HG03575 (cell line): ENCODE measurements around the gene DOC2B.
"Not testable (repeated sequence)": the region's sequence is repeated elsewhere in the genome, so short reads cannot be mapped to it uniquely, and the experiment has no call there.

Source experiments
- ATAC-seq: cut with Tn5 transposase; IDR thresholded peaks from one replicate; pipeline ENCODE4 v1.9.1; 2021; ENCODE audit not compliant: unreplicated experiment, insufficient number of reproducible peaks, low FRiP score; ENCODE audit errors: extremely low read depth

The DOC2B gene

DNA sequence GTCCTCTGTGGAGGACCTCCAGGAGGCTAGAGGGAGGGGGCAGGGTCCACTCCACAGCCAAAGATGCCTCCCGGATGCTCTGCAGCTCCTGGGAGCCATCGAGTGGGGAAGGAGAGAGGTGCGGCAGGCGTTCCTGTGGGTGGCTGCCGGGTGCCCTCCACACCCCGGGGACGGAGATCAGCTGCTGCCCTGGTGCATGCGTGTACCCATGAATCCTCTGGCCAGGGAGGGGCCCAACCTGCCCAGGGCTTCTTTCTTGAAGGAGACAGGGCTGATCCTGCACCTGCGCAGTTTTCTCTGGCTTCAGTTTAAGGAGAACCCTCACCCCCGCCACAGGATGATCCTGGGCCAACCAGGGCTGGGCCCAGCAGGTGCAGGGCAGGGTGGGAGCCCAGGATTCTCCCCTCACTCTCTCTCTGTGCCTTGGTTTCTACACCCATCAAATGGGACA is 33.5 kb upstream of the DOC2B start:
- ATAC-seq, result no peak

DNA sequence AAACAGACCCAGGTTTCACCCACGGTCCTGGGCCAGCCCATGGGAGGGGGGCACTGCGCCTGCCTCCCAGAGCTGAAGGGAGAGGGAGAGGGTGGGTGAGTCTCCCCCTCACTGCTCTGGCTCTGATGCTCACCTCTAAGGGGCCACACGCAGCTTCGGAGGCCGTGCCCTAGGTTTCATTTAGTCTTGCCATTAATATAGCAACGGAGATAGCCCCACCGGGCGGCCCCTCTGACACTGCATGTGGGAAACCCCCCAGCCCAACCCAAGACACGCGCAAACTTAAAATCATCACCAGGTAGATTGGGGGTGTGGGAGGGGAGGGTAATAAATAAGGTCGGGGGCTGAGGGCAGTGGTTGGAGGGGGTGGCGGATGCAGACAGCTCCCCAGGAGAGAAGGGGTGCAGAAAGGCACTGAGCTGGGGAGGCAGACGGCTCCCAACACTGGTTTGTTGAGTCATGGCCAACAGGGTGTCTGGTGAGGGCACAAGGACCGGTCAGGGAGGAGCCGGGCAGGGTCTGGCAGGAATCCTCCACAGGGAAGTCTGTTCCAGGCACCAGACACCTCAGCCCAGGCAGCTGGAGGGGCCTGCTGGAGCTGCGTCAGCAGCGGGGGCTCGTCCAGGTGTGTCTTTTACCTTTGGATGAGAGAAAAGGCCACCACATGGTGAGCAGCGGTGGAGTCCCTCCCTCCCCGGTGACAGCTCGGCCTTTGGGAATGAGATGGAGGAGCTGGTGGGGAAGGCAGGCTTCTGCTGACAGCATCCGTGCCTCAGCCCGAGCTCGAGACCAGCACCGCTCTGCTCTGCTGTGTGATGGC is 32.0 kb upstream of the DOC2B start:
- ATAC-seq, result no peak

DNA sequence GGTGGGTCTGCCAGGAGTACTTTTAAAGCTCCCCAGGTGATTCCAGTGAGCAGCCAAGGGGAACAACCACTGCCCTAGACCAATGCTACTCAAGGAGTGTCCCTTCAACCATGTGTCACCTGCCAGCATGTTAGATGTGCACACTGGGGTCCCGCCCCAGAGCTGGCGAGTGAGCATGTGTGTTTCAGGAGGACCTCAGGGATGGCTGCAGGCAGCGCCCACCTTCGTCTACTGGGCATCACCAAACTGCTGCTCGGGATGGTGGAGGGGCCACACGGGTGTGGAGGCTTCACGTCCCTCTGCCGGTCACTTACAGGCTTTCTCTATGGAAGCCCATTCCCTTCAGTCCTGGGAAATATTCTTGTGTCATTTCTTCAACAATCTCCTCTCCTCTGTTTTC is 29.0 kb upstream of the DOC2B start:
- no peak for ATAC-seq

DNA sequence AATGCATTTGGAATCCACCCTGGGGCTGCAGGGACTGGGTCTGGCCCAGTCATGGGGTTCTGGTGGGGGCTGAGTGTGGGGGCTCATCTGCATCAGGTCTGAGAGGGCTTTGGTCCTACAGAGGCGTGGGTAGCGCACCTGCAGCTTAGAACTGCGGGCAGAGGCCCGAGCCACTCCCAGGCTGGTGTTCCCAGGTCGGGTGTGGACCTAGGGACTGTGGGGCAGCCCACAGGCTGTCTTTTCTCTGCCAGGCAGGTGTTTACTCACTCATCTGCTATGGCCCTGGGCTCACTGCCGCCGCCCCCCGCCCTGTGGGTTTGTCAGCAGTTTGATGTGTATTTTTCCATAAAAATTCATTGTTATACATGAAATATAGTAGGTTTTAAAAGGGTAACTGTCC is 27.0 kb upstream of the DOC2B start:
- no peak for ATAC-seq

GRCh38 chr17:207775-208174 is 26.3 kb upstream of the DOC2B start:
- ATAC-seq, result no peak

DNA sequence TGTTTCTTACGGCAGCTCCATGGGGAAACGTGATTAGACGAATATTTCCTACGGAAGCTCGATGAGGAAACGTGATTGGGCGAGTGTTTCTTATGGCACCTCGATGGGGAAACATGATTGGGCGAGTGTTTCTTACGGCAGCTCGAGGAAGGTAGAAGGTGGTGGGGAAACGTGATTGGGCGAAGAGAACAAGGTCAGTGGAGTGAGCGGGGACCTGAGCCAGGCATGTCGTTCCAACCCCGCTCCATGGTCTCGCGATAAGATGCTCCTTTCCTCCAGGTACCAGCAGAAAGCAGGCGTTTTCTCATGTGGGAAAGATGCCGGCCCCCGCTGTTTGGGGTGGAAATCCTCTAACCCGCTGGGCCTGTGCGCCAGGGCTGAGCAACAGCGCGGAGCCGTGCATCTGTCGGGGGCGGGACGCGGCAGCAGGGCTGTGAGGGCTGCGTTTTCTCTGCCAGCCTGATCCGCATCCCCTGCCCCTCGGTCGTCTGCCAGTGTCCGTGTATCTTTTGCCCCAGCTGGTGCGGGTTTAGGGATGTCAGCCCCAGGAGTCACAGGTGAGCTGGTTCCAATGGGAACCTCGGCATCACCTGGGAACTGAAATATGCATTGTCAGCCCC is 25.6 kb upstream of the DOC2B start:
- ATAC-seq, result no peak

DNA sequence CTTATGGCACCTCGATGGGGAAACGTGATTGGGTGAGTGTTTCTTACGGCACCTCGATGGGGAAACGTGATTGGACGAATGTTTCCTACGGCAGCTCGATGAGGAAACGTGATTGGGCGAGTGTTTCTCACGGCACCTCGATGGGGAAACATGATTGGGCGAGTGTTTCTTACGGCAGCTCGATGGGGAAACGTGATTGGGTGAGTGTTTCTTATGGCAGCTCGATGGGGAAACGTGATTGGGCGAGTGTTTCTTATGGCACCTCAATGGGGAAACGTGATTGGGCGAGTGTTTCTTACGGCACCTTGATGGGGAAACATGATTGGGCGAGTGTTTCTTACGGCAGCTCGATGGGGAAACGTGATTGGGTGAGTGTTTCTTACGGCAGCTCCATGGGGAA is 25.0 kb upstream of the DOC2B start:
- not testable (repeated sequence) for ATAC-seq

GRCh38 chr17:205817-206216 is 24.4 kb upstream of the DOC2B start:
- no peak for ATAC-seq

DNA sequence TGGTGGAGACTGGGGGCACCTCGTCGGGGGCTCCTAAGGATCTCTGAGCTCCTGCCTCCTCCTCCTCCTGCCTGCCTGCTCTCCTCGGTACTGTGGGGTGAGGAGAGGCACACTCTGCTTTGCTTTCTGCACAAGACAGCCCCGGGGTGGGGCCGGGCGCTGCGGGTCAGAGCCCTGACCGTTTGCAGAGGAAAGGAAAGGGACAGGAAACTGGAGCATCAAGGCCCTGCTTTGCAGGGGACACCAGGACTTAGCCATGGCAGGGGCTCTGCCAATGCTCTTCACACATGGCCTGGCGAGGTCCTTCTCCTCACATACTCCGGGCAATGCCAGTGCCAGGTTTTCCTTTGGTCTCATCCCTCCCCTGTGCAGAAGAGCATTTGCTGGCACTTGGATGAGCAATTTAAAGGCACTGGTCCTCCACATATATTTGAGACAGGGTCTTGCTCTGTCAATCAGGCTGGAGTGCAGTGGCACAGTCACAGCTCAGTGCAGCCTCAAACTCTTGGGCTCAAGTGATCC is 23.8 kb upstream of the DOC2B start:
- ATAC-seq, result no peak

GRCh38 chr17:204427-205147 is 23.1 kb upstream of the DOC2B start:
- ATAC-seq, result no peak

GRCh38 chr17:202501-202951 is 21.1 kb upstream of the DOC2B start:
- no peak for ATAC-seq

DNA sequence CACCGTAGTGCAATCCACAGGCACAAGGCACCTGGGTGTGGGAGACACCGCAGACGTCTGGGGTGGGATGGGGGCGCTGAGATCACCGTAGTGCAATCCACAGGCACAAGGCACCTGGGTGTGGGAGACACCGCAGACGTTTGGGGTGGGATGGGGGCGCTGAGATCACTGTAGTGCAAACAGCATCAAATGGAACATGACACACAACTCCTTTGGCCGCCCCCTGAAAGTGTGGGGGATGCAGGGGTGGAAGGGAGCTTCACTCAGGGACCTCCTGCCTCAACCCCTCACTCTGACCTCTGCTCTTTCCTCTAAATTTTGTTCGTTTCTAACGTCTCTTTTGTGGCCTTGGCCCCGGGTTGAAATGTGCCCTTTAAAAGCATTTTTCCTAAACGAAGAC is 20.3 kb upstream of the DOC2B start:
- not testable (repeated sequence) for ATAC-seq

DNA sequence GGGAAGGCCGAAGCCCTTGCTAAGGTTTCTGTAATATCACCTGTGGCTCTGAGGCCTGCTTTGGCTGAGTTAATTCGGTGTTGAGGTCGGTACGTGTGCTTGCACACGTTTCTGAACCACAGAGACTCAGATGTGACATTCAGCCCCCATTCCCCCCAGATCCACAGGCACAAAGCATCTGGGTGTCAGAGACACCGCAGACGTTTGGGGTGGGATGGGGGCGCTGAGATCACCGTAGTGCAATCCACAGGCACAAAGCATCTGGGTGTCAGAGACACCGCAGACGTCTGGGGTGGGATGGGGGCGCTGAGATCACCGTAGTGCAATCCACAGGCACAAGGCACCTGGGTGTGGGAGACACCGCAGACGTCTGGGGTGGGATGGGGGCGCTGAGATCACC is 19.8 kb upstream of the DOC2B start:
- not testable (repeated sequence) for ATAC-seq

DNA sequence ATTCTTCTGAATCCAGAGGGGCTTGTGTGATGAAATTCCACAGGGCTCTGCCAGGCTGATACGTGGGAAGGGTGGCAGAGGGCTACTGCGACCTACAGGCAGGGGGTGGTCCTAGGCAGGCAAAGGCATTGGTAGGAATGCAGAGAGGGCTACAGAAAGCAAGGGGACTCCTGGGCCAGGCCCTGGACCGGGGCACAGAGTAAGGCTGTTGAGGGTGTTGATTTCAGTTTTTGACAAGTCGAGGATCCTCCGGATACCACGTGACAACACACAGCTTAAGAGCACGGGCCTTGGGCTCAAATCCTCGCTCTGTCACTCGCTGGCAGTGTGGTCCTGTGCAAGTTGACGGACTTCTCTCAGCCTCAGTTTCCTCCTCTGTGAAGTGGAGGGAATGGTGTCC is 19.1 kb upstream of the DOC2B start:
- no peak for ATAC-seq

DNA sequence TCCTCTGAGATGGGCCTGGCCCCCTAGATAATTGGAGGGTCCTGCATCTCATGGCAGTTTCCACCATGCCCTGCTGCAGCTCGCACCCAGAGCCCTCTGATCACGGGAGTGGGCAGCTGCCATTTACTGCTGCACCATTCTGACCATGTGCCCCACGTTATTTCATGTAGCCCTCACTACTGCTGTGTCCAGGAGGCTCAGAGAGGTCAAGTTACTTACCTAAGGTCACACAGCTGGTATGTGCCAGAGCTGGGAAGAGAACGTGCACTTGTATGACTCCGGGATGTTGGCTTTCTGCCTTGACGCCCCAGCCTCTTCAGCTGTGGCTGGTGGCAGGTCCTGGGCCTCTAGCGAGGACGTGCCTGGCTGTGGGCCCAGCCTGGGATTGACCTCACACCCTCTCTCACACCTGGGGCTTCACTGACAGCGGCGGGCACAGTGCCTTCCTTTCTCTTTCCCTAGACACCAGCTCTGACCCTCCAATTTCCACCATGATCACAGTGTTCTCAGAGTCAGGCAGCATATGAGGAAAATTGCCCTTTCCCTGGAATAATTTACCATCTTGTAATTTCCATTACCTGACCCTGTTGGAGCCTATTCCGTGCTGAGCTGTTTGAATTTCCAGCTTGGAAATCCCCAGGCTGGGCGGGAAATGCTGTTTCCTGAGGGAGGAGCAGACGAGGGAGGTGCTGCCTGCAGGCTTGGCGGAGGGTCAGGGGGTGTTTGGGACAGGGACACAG is 18.5 kb upstream of the DOC2B start:
- ATAC-seq, result no peak

DNA sequence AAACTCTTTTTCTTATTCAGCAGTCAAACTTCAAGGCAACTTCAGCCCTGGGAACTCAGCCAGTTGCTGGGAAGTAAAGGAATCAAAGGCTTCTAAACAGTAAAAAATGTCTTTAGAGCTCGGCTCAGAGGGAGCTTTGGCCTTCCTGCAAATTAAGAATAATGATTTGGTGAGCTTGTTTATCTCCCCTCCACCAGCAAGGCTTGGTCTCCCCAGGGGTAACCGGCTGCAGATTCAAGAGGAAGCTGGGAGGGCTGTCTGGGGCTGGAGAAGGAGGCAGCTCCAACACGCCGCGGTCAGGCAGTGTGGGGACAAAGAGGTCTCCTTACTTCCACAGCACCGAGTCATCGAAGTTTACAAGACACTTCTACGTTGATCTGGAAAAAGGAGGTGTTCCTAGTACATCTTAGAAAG is 17.7 kb upstream of the DOC2B start:
- no peak for ATAC-seq

DNA sequence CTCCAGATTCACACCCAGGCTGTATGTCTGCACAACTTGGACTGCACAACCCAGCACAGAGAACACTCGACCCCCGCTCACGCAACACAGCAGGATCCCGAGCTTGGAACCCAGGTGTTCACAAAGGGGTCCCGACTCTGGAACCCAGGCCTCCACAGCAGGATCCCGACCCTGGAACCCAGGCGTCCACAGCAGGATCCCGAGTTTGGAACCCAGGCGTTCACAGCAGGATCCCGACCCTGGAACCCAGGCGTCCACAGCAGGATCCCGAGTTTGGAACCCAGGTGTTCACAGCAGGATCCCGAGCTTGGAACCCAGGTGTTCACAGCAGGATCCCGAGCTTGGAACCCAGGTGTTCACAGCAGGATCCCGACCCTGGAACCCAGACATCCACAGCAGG is 16.8 kb upstream of the DOC2B start:
- ATAC-seq, result not testable (repeated sequence)

- ATAC-seq, result no peak
Observed at GRCh38 chr17:197352-197751, 15.9 kb upstream of the DOC2B start.
